K562 (cell line): ENCODE measurements around the gene NES. TPM values are rescaled to one million over a fixed set of nuclear protein-coding genes. Genes with fewer than 3 reads are reported as not detected.
A peak's percentile ranks its signal among the peaks of the same experiment; 100 is the strongest.

Source experiments
- ATAC-seq: fragments of 200-7000 bp; cut with Tn5 transposase; 3 replicates; pipeline ENCODE4 v1.9.1; 2020; ENCODE audit warnings: moderate library complexity
- BruUV-seq: library from RNA; stranded (reverse); fragments of 400-500 nt; replicated peaks from 2 replicates; lab custom pipeline; 2021; lab: Mats Ljungman, UMichigan
- CTCF ChIA-PET: fragments of 300-600 bp; formaldehyde crosslinking; extraction: SDS; loops from one replicate; lab custom pipeline; 2021; ENCODE audit warnings: low intra/inter-chr PET ratio; lab: Yijun Ruan, JAX
- POLR2A ChIA-PET: fragments of 300-600, 350-650 bp; sonication (Branson Sonifier 250); formaldehyde crosslinking; extraction: SDS; loops from one replicate; lab custom pipeline; 2021; ENCODE audit warnings: antibody characterized with exemption, inconsistent platforms; lab: Yijun Ruan, JAX
- DNase-seq, 4 experiments: peaks; one replicate each; pipeline versions ENCODE4 v3.0.0 to v3.0.0-alpha.2; 2011 to 2018; ENCODE audit warnings: low spot score in 3 of 4, mixed read lengths in 3 of 4; ENCODE audit errors: extremely low read depth in 1 of 4
- FAIRE-seq: peaks from 2 replicates; lab custom pipeline; 2011; peaks lifted over from hg19 to GRCh38; lab: Jason Lieb, UNC
- H2AFZ ChIP-seq: 2 replicates; pipeline ENCODE4 v1.6.0; 2011; ENCODE audit warnings: low read depth, low read length, control low read depth, inconsistent platforms
- H3K27ac ChIP-seq: fragments of 200-600 bp; 3 replicates; pipeline ENCODE4 v1.8.0; 2011; ENCODE audit warnings: low read depth, mild to moderate bottlenecking, control low read depth, inconsistent platforms, low read length, moderate library complexity, mixed read lengths; ENCODE audit errors: extremely low read depth
- H3K27me3 ChIP-seq, 2 experiments: fragments of 300-600 bp in 1 of 2; 2 replicates in 1 of 2; 3 replicates in 1 of 2; pipeline versions ENCODE4 v1.6.0 to v1.8.0; 2011; ENCODE audit warnings: inconsistent platforms in 2 of 2, low read length in 2 of 2, mild to moderate bottlenecking in 1 of 2, mixed read lengths in 1 of 2, moderate library complexity in 1 of 2; ENCODE audit not compliant: control insufficient read depth in 2 of 2, insufficient read depth in 2 of 2
- H3K36me3 ChIP-seq: fragments of 300-600 bp; 3 replicates; pipeline ENCODE4 v1.8.0; 2011; ENCODE audit warnings: mild to moderate bottlenecking, low read length, inconsistent platforms; ENCODE audit not compliant: control insufficient read depth, insufficient read depth
- H3K4me1 ChIP-seq, 2 experiments: fragments of 200-600 bp in 1 of 2; replicated peaks in 1 of 2; 2 replicates in 1 of 2; 3 replicates in 1 of 2; pipeline versions ENCODE4 v1.5.1 to v1.8.0; 2011; ENCODE audit warnings: inconsistent platforms in 2 of 2, low read length in 2 of 2, mild to moderate bottlenecking in 1 of 2, mixed read lengths in 1 of 2, moderate library complexity in 1 of 2; ENCODE audit not compliant: control insufficient read depth in 2 of 2, insufficient read depth in 2 of 2
- H3K4me2 ChIP-seq: 2 replicates; pipeline ENCODE4 v1.6.1; 2011; ENCODE audit warnings: low read length, control low read depth, inconsistent platforms, mixed read lengths; ENCODE audit not compliant: insufficient read depth
- H3K4me3 ChIP-seq: fragments of 200-600 bp; sonication (generic), shearing (Covaris generic); 2 replicates; pipeline ENCODE4 v1.5.1; 2016; ENCODE audit warnings: control low read depth, inconsistent platforms
- H3K79me2 ChIP-seq: fragments of 200-600 bp; 3 replicates; pipeline ENCODE4 v1.8.0; 2011; ENCODE audit warnings: low read length, inconsistent platforms; ENCODE audit not compliant: control insufficient read depth, insufficient read depth
- H3K9ac ChIP-seq, 2 experiments: 2 replicates each; pipeline versions ENCODE4 v1.6.0 to v1.6.1; 2011; ENCODE audit warnings: low read depth in 2 of 2, low read length in 2 of 2, control low read depth in 1 of 2, inconsistent platforms in 1 of 2, mild to moderate bottlenecking in 1 of 2, mixed read lengths in 1 of 2; ENCODE audit not compliant: insufficient read depth in 1 of 2
- H3K9me1 ChIP-seq: one replicate; pipeline ENCODE4 v1.6.0; 2011; ENCODE audit warnings: inconsistent platforms, mild to moderate bottlenecking, low read length, moderate library complexity; ENCODE audit not compliant: control insufficient read depth, insufficient read depth
- H3K9me3 ChIP-seq: replicated peaks from 2 replicates; pipeline ENCODE4 v1.5.1; 2011; ENCODE audit warnings: low read depth, low read length, inconsistent platforms; ENCODE audit not compliant: control insufficient read depth, insufficient read depth
- H4K20me1 ChIP-seq: replicated peaks from 2 replicates; pipeline ENCODE4 v1.6.1; 2011; ENCODE audit warnings: low read length, inconsistent platforms, mixed read lengths; ENCODE audit not compliant: control insufficient read depth, insufficient read depth
- ARID2 ChIP-seq: fragments of 450-650 bp; IDR thresholded peaks from 2 replicates; pipeline ENCODE4 v1.6.1; 2017; ENCODE audit warnings: antibody characterized with exemption, mild to moderate bottlenecking
- CC2D1A ChIP-seq: fragments of 450-650 bp; IDR thresholded peaks from 2 replicates; pipeline ENCODE4 v1.6.1; 2017; ENCODE audit warnings: mild to moderate bottlenecking
- ETV1 ChIP-seq: fragments of 450-650 bp; conservative IDR thresholded peaks from 2 replicates; pipeline ENCODE4 v1.6.1; 2016; ENCODE audit warnings: missing genetic modification characterization, control low read depth, low read depth, missing compliant biosample characterization
- FIP1L1 ChIP-seq: fragments of 200-400 bp; formaldehyde crosslinking; IDR thresholded peaks from 2 replicates; pipeline ENCODE4 v1.6.1; 2018; ENCODE audit warnings: mild to moderate bottlenecking, low read depth, low read length; ENCODE audit not compliant: poor library complexity, severe bottlenecking
- KDM1A ChIP-seq, 2 experiments: fragments of 450-650 bp; IDR thresholded peaks; 2 replicates each; pipeline ENCODE4 v1.6.1; 2016; ENCODE audit warnings: mild to moderate bottlenecking in 2 of 2
- NFATC3 ChIP-seq: fragments of 450-650 bp; IDR thresholded peaks from 2 replicates; pipeline ENCODE4 v1.6.1; 2017; ENCODE audit warnings: mild to moderate bottlenecking
- NR1H2 ChIP-seq: sonication (generic); formaldehyde crosslinking; IDR thresholded peaks from 2 replicates; pipeline ENCODE4 v1.4.0; 2020; ENCODE audit warnings: mild to moderate bottlenecking, missing genetic modification reagents
- POLR2B ChIP-seq: fragments of 450-650 bp; IDR thresholded peaks from 2 replicates; pipeline ENCODE4 v1.6.1; 2018; ENCODE audit warnings: low read depth; ENCODE audit not compliant: partially characterized antibody
- RCOR1 ChIP-seq, 2 experiments: IDR thresholded peaks; 2 replicates each; pipeline ENCODE4 v1.6.1; 2012; ENCODE audit warnings: low read depth in 2 of 2, low read length in 2 of 2, borderline replicate concordance in 1 of 2, improper control_type of control experiment in 1 of 2
- ZBTB7A ChIP-seq: IDR thresholded peaks from 2 replicates; pipeline ENCODE4 v1.6.1; 2011; ENCODE audit warnings: low read depth, mild to moderate bottlenecking, low read length, moderate library complexity, borderline replicate concordance; ENCODE audit not compliant: control insufficient read depth
- ZNF263 ChIP-seq: sonication (generic); formaldehyde crosslinking; IDR thresholded peaks from 2 replicates; pipeline ENCODE4 v1.8.0; 2022; ENCODE audit warnings: mild to moderate bottlenecking, missing genetic modification reagents, borderline replicate concordance
- WGBS: fragments of 100-300 bp; shearing (Covaris generic); methylation state at CpG from one replicate; pipeline ENCODE4 v1.1.6; 2016; ENCODE audit warnings: low coverage, mixed read lengths; ENCODE audit not compliant: insufficient coverage; ENCODE audit errors: missing lambda C conversion rate; 5-methylcytosine and 5-hydroxymethylcytosine counted together
- in situ Hi-C: fragments of 300-500 bp; cut with MboI; formaldehyde crosslinking; loops from 4 replicates; pipeline ENCODE4 v1.15.0; 2018; ENCODE audit warnings: inconsistent platforms, mixed read lengths
- intact Hi-C: fragments of 100-400 bp; cut with micrococcal nuclease; formaldehyde crosslinking; loops from 2 replicates; pipeline ENCODE4 v1.14.2; 2022
- polyA plus RNA-seq, 8 experiments: library from polyadenylated mRNA; depleted of rRNA in 4 of 8; stranded (reverse) in 5 of 8; unstranded in 3 of 8; fragments of >200 nt; fragmentation: Nextera tagmentation in 2 of 8; fragmentation: Illumina TruSeq in 1 of 8; extraction: Ambion mirVana in 2 of 8; extraction: Trizol in 1 of 8; gene quantifications; 2 replicates each; pipeline versions ENCODE4 v1.2.1 to v1.2.3, GENCODE V29; 2011 to 2014; ENCODE audit warnings: inconsistent platforms in 1 of 8, missing spikeins in 1 of 8
- total RNA-seq, 7 experiments: library from RNA; depleted of rRNA in 6 of 7; stranded (reverse); fragments of >200 nt in 6 of 7; fragmentation: Illumina TruSeq in 2 of 7; extraction: Trizol in 2 of 7; gene quantifications; 2 replicates each; pipeline versions ENCODE4 v1.2.1 to v1.2.3, GENCODE V29; 2011 to 2021; ENCODE audit warnings: low replicate concordance in 1 of 7
- TF ChIP-seq, protein P1 (sequence below), 3 experiments: fragments of 200-800 bp in 1 of 3; sonication (Bioruptor generic) in 1 of 3; sonication (generic) in 1 of 3; formaldehyde crosslinking in 1 of 3; IDR thresholded peaks; 2 replicates each; pipeline versions ENCODE4 v1.6.1 to v1.8.0; 2016 to 2022; ENCODE audit warnings: mild to moderate bottlenecking in 2 of 3, missing compliant biosample characterization in 2 of 3, missing genetic modification characterization in 2 of 3, missing genetic modification reagents in 1 of 3
- TF ChIP-seq, protein P2 (sequence below): sonication (generic); formaldehyde crosslinking; IDR thresholded peaks from 2 replicates; pipeline ENCODE4 v1.8.0; 2022; ENCODE audit warnings: missing genetic modification reagents, mild to moderate bottlenecking, moderate library complexity, borderline replicate concordance

The NES gene
- total and polyA plus RNA-seq, 9 of the 15 experiments (the other 6 are each of a cell fraction or from before 2014, with no cell fraction given), result 0.10 to 8.6 (median 4.2) TPM

GRCh38 chr1:156677616-156678596 is 699 bp upstream of the NES start:
- Histone ChIP-seq H3K9me3 (no peaks in the 10 kb centered on the region), H3K4me3 (peak overlapping the region; percentile 7; the same call in 1 of the 2 replicates), H3K27me3 (peaks cover 6 to 9% of the 10 kb centered on the region in 2 experiments; a peak in 4 of 5 replicates), H3K79me2 (no peaks in the 10 kb centered on the region; the same call in 2 of the 3 replicates), H3K9ac (peak overlapping the region; percentile 58 to 90), H2AFZ (peak overlapping the region; percentile 88), H3K4me1 (peaks cover 22 to 44% of the 10 kb centered on the region in 2 experiments), H3K9me1 (no peaks in the 10 kb centered on the region), H3K27ac (peak overlapping the region; percentile 53; the same call in 2 of the 3 replicates), H4K20me1 (no peaks in the 10 kb centered on the region), H3K4me2 (peak overlapping the region; percentile 82), H3K36me3 (no peaks in the 10 kb centered on the region)
- peak; percentile 74 to 87 (median 78) for DNase-seq
- BruUV-seq, result no TSS peak
- CTCF ChIA-PET, result interaction anchor here (0.5 to 4.8 kb wide), 6 partner anchors 11 to 221 kb away, joined by 3 to 110 read pairs (median 6); no protein-coding TSS in a partner anchor
- POLR2A ChIA-PET, result interaction anchor here (0.6 to 3.1 kb wide), 10 partner anchors 14 to 560 kb away, joined by 3 to 24 read pairs (median 4); partner anchors contain the start of gene MRPL24
- WGBS, result 6% methylated on average over 22 of the region's 22 CpGs
- FAIRE-seq, result peak; percentile 98
- intact Hi-C loops (loop anchor here (1.0 kb wide), 2 partner anchors 18 to 51 kb away; no protein-coding TSS in a partner anchor), in situ Hi-C loops (no loop called here)
- peak; percentile 79 for ATAC-seq
- 0 out of 2 replicates have a peak, but pooled peaks have one; percentile 25 for TF ChIP-seq NFATC3
- peak; percentile 83 for TF ChIP-seq CC2D1A
- TF ChIP-seq RCOR1 (IDR thresholded peaks at IDR 0.05; ENCODE audit: borderline replicate concordance in 1 of 2, low read depth in 2 of 2, low read length in 2 of 2), result peak in 1 of 2 experiments; percentile 60; a peak in 2 of 4 replicates
- TF ChIP-seq, protein P1, sequence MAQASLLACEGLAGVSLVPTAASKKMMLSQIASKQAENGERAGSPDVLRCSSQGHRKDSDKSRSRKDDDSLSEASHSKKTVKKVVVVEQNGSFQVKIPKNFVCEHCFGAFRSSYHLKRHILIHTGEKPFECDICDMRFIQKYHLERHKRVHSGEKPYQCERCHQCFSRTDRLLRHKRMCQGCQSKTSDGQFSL (CRISPR knock-in tag; IDR thresholded peaks at IDR 0.05), result peak; percentile 52; the same call in 1 of the 2 replicates
- TF ChIP-seq, protein P1 (tag; IDR thresholded peaks at IDR 0.05), result peak in 1 of 2 experiments; percentile 66; a peak in 1 of 4 replicates
- peak; percentile 23; the same call in 1 of the 2 replicates for TF ChIP-seq ETV1 (tag)
- TF ChIP-seq POLR2B, result no peak
- peak; percentile 24; the same call in 1 of the 2 replicates for TF ChIP-seq ZNF263 (CRISPR knock-in tag)
- peak; percentile 85; the same call in 1 of the 2 replicates for TF ChIP-seq ZBTB7A
- TF ChIP-seq, protein P2, sequence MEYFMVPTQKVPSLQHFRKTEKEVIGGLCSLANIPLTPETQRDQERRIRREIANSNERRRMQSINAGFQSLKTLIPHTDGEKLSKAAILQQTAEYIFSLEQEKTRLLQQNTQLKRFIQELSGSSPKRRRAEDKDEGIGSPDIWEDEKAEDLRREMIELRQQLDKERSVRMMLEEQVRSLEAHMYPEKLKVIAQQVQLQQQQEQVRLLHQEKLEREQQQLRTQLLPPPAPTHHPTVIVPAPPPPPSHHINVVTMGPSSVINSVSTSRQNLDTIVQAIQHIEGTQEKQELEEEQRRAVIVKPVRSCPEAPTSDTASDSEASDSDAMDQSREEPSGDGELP (CRISPR knock-in tag), result peak; percentile 30; the same call in 1 of the 2 replicates
- no peak for TF ChIP-seq NR1H2
- TF ChIP-seq KDM1A (IDR thresholded peaks at IDR 0.05), result peak in 1 of 2 experiments; percentile 40; a peak in 1 of 4 replicates
- no peak for TF ChIP-seq FIP1L1
- peak; percentile 96 for TF ChIP-seq ARID2
